ENCODE measurements around the gene AXDND1. TPM values are rescaled to one million over a fixed set of nuclear protein-coding genes. Genes with fewer than 3 reads are reported as not detected.

AXDND1 gene
- total and polyA plus RNA-seq, 9 of the 15 experiments (the other 6 are each of a cell fraction or from before 2014, with no cell fraction given), result 0.03 to 0.13 (median 0.06) TPM; not detected in 5

DNA sequence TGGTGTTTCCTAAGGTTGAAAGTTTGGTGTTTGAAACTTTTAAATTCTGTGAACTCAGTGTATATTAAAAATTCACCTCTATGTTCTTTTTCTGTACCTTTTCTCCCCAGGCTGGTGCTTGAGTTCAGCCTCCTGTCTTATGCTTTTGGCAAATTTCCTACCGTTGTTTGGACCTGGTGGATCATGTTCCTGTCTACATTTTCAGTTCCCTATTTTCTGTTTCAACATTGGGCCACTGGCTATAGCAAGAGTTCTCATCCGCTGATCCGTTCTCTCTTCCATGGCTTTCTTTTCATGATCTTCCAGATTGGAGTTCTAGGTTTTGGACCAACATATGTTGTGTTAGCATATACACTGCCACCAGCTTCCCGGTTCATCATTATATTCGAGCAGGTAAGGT, 24.9 kb upstream of the AXDND1 start:
- Histone ChIP-seq H3K9me1 (ENCODE audit: control insufficient read depth, insufficient read depth, low read length) (no peaks in the 10 kb centered on the region), H3K9ac (ENCODE audit: insufficient read depth in 1 of 2, low read depth in 2 of 2, low read length in 2 of 2) (no peak overlapping the region), H2AFZ (ENCODE audit: low read depth, low read length) (no peak overlapping the region), H3K4me3 (no peak overlapping the region), H3K79me2 (ENCODE audit: control insufficient read depth, insufficient read depth, low read length) (no peaks in the 10 kb centered on the region), H3K4me1 (replicated peaks in 1 of 2; ENCODE audit: control insufficient read depth in 2 of 2, insufficient read depth in 2 of 2, low read length in 2 of 2) (peaks cover 3 to 7% of the 10 kb centered on the region in 2 experiments; a peak in 3 of 5 replicates), H3K27me3 (ENCODE audit: control insufficient read depth in 2 of 2, insufficient read depth in 2 of 2, low read length in 2 of 2) (no peaks in the 10 kb centered on the region), H3K36me3 (ENCODE audit: control insufficient read depth, insufficient read depth, low read length) (peaks cover 32% of the 10 kb centered on the region), H4K20me1 (replicated peaks; ENCODE audit: control insufficient read depth, insufficient read depth, low read length) (no peaks in the 10 kb centered on the region), H3K4me2 (ENCODE audit: insufficient read depth, low read length) (no peak overlapping the region), H3K9me3 (replicated peaks; ENCODE audit: control insufficient read depth, insufficient read depth, low read depth, low read length) (no peaks in the 10 kb centered on the region), H3K27ac (ENCODE audit: extremely low read depth, low read depth, low read length) (no peak overlapping the region)
- 88% methylated on average over 5 of the region's 5 CpGs for WGBS (ENCODE audit: insufficient coverage, low coverage, missing lambda C conversion rate)
- ATAC-seq (no peak), DNase-seq (ENCODE audit: extremely low read depth in 1 of 4, low spot score in 3 of 4) (no peak), FAIRE-seq (no peak)
- ChIA-PET POLR2A (no interaction called here), CTCF (ENCODE audit: low intra/inter-chr PET ratio) (no interaction called here)
- intact Hi-C loops (cut with micrococcal nuclease), result no loop called here
- no peak for TF ChIP-seq TGIF2 (CRISPR knock-in tag; IDR thresholded peaks at IDR 0.05)
- TF ChIP-seq POU5F1 (IDR thresholded peaks at IDR 0.05; ENCODE audit: borderline replicate concordance, low read depth, low read length, partially characterized antibody), result no peak
- TF ChIP-seq ZNF274 (IDR thresholded peaks at IDR 0.05; ENCODE audit: borderline replicate concordance, low read depth, low read length), result no peak
- TF ChIP-seq ZNF668 (CRISPR knock-in tag; IDR thresholded peaks at IDR 0.05), result no peak
- no peak for TF ChIP-seq ZNF217 (CRISPR knock-in tag; IDR thresholded peaks at IDR 0.05)
- TF ChIP-seq ZNF445 (CRISPR knock-in tag; IDR thresholded peaks at IDR 0.05; ENCODE audit: low read depth), result no peak
- no peak for TF ChIP-seq KDM4B (IDR thresholded peaks at IDR 0.05; ENCODE audit: borderline replicate concordance in 2 of 2, low read depth in 1 of 2)
- TF ChIP-seq, protein P1, sequence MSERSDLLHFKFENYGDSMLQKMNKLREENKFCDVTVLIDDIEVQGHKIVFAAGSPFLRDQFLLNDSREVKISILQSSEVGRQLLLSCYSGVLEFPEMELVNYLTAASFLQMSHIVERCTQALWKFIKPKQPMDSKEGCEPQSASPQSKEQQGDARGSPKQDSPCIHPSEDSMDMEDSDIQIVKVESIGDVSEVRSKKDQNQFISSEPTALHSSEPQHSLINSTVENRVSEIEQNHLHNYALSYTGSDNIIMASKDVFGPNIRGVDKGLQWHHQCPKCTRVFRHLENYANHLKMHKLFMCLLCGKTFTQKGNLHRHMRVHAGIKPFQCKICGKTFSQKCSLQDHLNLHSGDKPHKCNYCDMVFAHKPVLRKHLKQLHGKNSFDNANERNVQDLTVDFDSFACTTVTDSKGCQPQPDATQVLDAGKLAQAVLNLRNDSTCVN (CRISPR knock-in tag; IDR thresholded peaks at IDR 0.05), result no peak
- no peak for TF ChIP-seq NFE2L1 (tag; IDR thresholded peaks at IDR 0.05; ENCODE audit: borderline replicate concordance, low read depth)
- TF ChIP-seq ZNF121 (CRISPR knock-in tag; conservative IDR thresholded peaks at IDR 0.05), result no peak
- TF ChIP-seq FIP1L1 (IDR thresholded peaks at IDR 0.05; ENCODE audit: low read depth, low read length, poor library complexity, severe bottlenecking), result no peak
- no TSS peak for BruUV-seq (replicated peaks)
- in situ Hi-C loops (cut with MboI), result no loop called here

All from K562 (cell line).